Neutrophil (primary cell): ENCODE results near the gene SLC10A6.

Source experiments
- H3K27ac ChIP-seq: fragments of 200-600 bp; sonication (generic); 2 replicates; pipeline ENCODE4 v1.5.1; 2016; ENCODE audit warnings: mild to moderate bottlenecking, moderate library complexity
- H3K27me3 ChIP-seq: fragments of 200-600 bp; sonication (generic); 2 replicates; pipeline ENCODE4 v1.6.0; 2016; ENCODE audit warnings: mild to moderate bottlenecking
- H3K36me3 ChIP-seq: fragments of 200-600 bp; sonication (generic); 2 replicates; pipeline ENCODE4 v1.5.1; 2017
- H3K4me1 ChIP-seq, 2 experiments: fragments of 200-600 bp in 1 of 2; sonication (generic) in 1 of 2; 1 replicate in 1 of 2; 2 replicates in 1 of 2; pipeline versions ENCODE4 v1.5.1 to v1.6.1; 2013 to 2016; ENCODE audit warnings: low read depth in 1 of 2, low read length in 1 of 2, mild to moderate bottlenecking in 1 of 2, moderate library complexity in 1 of 2; ENCODE audit not compliant: control insufficient read depth in 1 of 2, insufficient read depth in 1 of 2
- H3K4me3 ChIP-seq, 2 experiments: fragments of 200-600 bp in 1 of 2; sonication (generic) in 1 of 2; 1 replicate in 1 of 2; 2 replicates in 1 of 2; pipeline ENCODE4 v1.5.1; 2013 to 2016; ENCODE audit warnings: low read depth in 1 of 2, low read length in 1 of 2, mild to moderate bottlenecking in 1 of 2, moderate library complexity in 1 of 2
- H3K9me3 ChIP-seq: fragments of 200-600 bp; sonication (generic); 2 replicates; pipeline ENCODE4 v1.5.1; 2016
- CTCF ChIP-seq: fragments of 200-600 bp; sonication (generic); IDR thresholded peaks from 2 replicates; pipeline ENCODE4 v1.5.1; 2016; ENCODE audit warnings: antibody characterized with exemption

SLC10A6 gene

DNA sequence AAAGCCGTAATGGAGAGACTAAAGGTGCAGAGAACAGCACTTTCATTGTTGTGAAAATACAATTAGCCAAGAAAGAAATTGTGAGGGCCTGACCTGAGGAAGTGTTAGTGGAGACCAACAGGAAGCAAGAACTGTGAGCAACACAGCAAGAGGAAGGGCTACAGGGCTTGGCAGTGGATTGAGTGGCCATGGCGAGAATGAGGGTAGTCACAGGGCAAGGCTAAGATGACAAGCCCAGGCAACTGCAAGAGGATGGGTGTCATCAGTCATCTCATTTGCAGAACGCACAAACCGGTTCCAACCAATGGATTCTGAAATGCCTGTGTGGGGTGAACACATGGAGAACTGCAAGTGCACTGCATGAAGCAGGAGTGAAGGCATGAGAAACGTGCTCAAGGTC is 3.6 kb downstream of the SLC10A6 start:
- Histone ChIP-seq H3K27ac (no peak overlapping the region), H3K27me3 (no peaks in the 10 kb centered on the region), H3K4me3 (no peak overlapping the region), H3K36me3 (no peaks in the 10 kb centered on the region), H3K4me1 (no peaks in the 10 kb centered on the region), H3K9me3 (no peaks in the 10 kb centered on the region)
- TF ChIP-seq CTCF: no peak

DNA sequence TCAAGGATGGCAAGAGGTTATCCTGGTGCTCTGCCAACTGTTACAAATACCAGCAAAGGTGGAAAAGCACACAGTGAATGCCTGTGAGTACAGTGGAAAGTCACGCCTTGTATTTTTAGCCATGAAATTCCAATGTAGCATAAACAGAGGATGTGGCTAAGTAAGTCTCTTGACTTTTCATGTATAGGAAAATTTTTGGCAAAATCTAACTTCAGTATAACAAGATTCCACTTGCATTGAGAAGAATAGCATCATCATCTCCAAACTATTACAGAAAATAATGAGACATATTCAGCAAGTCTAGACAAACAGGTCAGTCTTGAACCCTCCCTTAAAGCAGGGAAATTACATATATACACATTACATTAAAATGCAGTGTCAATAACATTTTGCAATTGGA is 7.9 kb downstream of the SLC10A6 start:
- Histone ChIP-seq H3K27ac (no peak overlapping the region), H3K27me3 (no peaks in the 10 kb centered on the region), H3K4me1 (no peaks in the 10 kb centered on the region), H3K9me3 (no peaks in the 10 kb centered on the region), H3K4me3 (no peak overlapping the region), H3K36me3 (no peaks in the 10 kb centered on the region)
- TF ChIP-seq CTCF: no peak

- Histone ChIP-seq H3K36me3 (no peaks in the 10 kb centered on the region), H3K9me3 (no peaks in the 10 kb centered on the region), H3K27ac (no peak overlapping the region), H3K27me3 (no peaks in the 10 kb centered on the region), H3K4me1 (no peaks in the 10 kb centered on the region), H3K4me3 (no peak overlapping the region)
- TF ChIP-seq CTCF: no peak
Measured at GRCh38 chr4:86840858-86841257, 8.3 kb downstream of the SLC10A6 start.

DNA sequence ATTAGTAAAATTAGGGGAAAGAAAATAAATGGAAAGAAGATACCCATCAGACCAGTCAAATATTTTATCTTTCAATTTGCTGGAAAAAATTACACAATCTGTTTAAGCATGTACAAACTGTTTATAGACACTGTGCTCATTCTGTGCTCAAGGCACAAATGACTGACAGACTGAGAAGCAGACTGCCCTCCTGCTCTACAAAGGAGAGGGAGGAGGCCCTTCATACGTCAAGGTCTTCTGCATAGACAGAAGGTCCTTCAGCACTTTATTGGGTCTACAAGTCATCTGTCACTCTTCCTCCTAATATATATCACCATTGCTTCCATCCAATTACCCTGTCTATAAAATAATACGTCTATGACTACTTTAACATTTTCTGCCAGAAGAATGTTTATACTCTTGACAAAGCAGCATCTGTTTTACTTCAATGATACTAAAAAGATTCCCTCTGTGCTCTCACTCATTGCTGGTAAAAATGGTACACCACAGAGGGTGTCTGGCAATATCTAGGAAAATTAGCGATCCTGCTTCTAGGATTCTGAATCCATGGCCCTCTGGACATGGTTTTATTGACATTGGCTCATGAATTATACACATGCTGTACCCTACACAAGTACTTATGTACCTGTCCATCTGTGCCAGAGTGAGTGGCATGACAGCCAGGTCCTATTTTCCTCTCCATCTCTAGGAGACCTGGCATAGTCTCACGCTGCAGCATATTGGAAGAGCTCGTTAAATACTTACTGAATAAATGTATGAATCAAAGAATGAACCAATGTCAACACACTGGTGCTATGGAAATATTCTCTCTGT is 11.3 kb downstream of the SLC10A6 start:
- no peak for TF ChIP-seq CTCF
- H3K27ac ChIP-seq: no peak overlapping the region
- no peak overlapping the region for H3K4me3 ChIP-seq

GRCh38 chr4:86835677-86836076 is 13.5 kb downstream of the SLC10A6 start:
- no peaks in the 10 kb centered on the region for H3K4me1 ChIP-seq
- no peak for TF ChIP-seq CTCF

More for the DNA sequence above, 11.3 kb downstream of the SLC10A6 start:
- Histone ChIP-seq H3K27me3 (no peaks in the 10 kb centered on the region), H3K4me1 (no peaks in the 10 kb centered on the region), H3K36me3 (no peaks in the 10 kb centered on the region), H3K9me3 (no peaks in the 10 kb centered on the region)

More at GRCh38 chr4:86835677-86836076, 13.5 kb downstream of the SLC10A6 start:
- no peak overlapping the region for H3K4me3 ChIP-seq
- H3K27ac ChIP-seq: no peak overlapping the region
- no peaks in the 10 kb centered on the region for H3K9me3 ChIP-seq
- H3K36me3 ChIP-seq: no peaks in the 10 kb centered on the region
- H3K27me3 ChIP-seq: no peaks in the 10 kb centered on the region
